Measurements from ENCODE around the gene PEX11G.

PEX11G gene

DNA sequence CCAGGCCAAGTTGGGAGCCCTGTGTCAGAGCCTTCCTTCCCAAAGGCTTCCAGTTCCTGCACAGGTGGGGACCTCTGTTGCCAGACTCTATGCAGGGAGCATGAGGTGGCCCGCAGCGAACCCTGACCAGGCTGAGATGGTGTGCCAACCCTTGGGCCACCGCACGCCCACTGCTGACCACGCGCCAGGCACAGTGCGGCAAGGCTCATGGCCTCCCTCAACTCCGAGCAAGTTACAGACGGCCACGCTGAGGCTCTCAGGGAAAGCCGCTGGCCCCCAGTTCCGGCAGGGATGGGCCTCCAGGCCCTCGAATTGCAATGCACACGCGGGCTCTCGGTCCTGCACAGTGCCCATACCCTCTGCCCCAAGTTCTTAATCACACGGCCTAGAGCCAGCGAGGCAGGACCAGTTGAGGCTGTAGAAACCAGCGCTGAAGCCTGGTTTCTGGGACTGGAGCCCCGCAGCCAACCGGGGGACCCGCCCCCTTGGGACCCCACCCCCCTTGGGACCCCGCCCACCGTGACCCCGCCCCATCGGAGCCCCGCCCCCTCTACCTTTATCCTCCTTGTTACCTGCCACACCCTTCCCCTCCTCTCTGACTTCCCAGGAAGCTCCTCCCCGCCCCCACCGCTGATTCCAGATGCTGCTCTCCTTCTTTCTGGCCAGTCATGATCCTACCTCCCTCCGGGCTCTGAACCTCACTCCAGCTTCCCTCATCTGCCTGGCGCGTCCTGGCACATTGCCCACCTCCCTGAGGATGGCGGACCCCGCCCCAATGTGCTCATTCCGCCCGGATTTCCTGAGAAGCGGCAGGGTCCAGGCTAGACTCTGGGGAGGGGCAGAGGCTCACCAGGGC lies 6.0 kb downstream of the PEX11G start:
- CTCF ChIA-PET, result no interaction called here
- H3K36me3 ChIP-seq (ENCODE audit: control insufficient read depth in 4 of 4, insufficient read depth in 4 of 4, low read length in 3 of 4), result no peaks in the 10 kb centered on the region
- WGBS (ENCODE audit: insufficient coverage), result 50% methylated on average over 27 of the region's 37 CpGs
- POLR2A ChIA-PET, result interaction anchor here (0.6 kb wide), 1 partner anchor 294 kb away, joined by 4 read pairs; no protein-coding TSS in a partner anchor
- peak overlapping the region in 2 of 7 experiments; percentile 19 to 50 for H3K4me3 ChIP-seq (ENCODE audit: control insufficient read depth in 1 of 7, extremely low read depth in 1 of 7, insufficient read depth in 4 of 7, low read depth in 2 of 7, low read length in 6 of 7)
- no peaks in the 10 kb centered on the region for H3K27me3 ChIP-seq (replicated peaks in 2 of 5; ENCODE audit: control insufficient read depth in 4 of 5, insufficient read depth in 5 of 5, low read length in 4 of 5)
- H3K4me1 ChIP-seq (ENCODE audit: control extremely low read depth in 1 of 4, control insufficient read depth in 4 of 4, insufficient read depth in 4 of 4, low read length in 3 of 4), result peaks cover 0 to 27% (median 22%) of the 10 kb centered on the region in 4 experiments
- DNase-seq, result peak in 2 of 3 donors; percentile 35 to 36
- H3K27ac ChIP-seq (ENCODE audit: insufficient read depth in 1 of 2, low read depth in 1 of 2, low read length in 2 of 2, poor library complexity in 1 of 2, severe bottlenecking in 2 of 2), result no peak overlapping the region
- no peaks in the 10 kb centered on the region for H3K9me3 ChIP-seq (ENCODE audit: control extremely low read depth in 1 of 5, control insufficient read depth in 4 of 5, insufficient read depth in 2 of 5, low read depth in 1 of 5, low read length in 4 of 5)

DNA sequence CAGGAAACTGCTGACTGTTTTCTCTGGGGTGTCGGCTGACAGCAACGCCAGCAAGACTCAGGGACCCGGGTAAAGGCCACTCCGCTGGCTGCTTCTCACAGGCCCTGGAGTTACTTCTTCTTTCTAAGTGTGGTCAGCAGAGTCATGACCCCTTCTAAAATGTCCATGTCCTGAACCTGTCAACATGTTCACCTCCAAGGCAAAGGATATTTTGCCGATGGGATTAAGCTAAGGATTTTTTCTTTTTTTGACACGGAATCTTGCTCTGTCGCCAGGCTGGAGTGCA lies 7.9 kb downstream of the PEX11G start:
- ChIA-PET POLR2A (no interaction called here), CTCF (interaction anchor here (0.6 to 1.3 kb wide), 2 partner anchors 16 to 84 kb away, joined by 3 to 6 read pairs; a partner anchor contains a TSS)
- H3K36me3 ChIP-seq (ENCODE audit: control insufficient read depth in 4 of 4, insufficient read depth in 4 of 4, low read length in 3 of 4), result no peaks in the 10 kb centered on the region
- WGBS (ENCODE audit: insufficient coverage), result 56% methylated on average over 5 of the region's 7 CpGs
- H3K4me1 ChIP-seq (ENCODE audit: control extremely low read depth in 1 of 4, control insufficient read depth in 4 of 4, insufficient read depth in 4 of 4, low read length in 3 of 4), result peaks cover 0 to 27% (median 22%) of the 10 kb centered on the region in 4 experiments
- no peaks in the 10 kb centered on the region for H3K27me3 ChIP-seq (replicated peaks in 2 of 5; ENCODE audit: control insufficient read depth in 4 of 5, insufficient read depth in 5 of 5, low read length in 4 of 5)
- no peaks in the 10 kb centered on the region for H3K9me3 ChIP-seq (ENCODE audit: control extremely low read depth in 1 of 5, control insufficient read depth in 4 of 5, insufficient read depth in 2 of 5, low read depth in 1 of 5, low read length in 4 of 5)
- H3K4me3 ChIP-seq (ENCODE audit: control insufficient read depth in 1 of 7, extremely low read depth in 1 of 7, insufficient read depth in 4 of 7, low read depth in 2 of 7, low read length in 6 of 7), result no peak overlapping the region
- DNase-seq, result peak in 1 of 3 donors; percentile 14
- no peak overlapping the region for H3K27ac ChIP-seq (ENCODE audit: insufficient read depth in 1 of 2, low read depth in 1 of 2, low read length in 2 of 2, poor library complexity in 1 of 2, severe bottlenecking in 2 of 2)

DNA sequence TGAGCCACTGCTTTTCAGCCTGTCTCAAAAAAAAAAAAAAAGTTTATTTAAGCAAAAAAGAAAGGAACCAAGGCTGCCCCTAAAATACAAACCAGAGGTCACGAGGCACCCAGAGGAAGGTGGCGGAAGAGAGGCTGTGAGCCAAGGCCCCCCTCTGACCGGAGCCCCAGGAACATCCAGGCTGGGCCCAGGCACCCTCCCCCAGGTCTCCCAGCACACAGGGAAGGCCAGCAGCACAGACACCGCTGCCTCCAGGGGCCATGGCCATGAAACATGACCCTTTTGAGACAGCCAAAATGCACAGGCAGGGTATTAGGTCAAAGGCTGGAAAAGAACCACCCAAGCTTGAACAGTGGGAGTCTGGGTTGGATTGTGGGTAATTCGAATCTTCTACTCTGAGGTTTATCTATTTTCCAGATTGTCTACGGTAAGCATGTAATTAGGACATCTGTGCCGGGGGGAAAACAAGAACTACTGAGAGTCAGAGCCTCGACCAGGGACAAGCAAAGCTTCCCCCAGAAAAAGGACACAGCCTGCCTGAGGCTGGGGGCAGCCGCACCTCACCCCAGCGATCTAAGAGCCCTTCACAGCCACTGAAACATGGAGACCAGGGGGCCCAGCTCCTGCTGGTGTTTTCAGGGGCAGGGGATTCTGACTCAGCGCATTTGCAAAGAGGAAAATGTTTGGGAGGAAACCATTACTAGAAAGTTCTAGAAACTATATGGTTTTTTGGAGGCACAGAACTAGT lies 8.4 kb downstream of the PEX11G start:
- H3K4me3 ChIP-seq (ENCODE audit: control insufficient read depth in 1 of 7, extremely low read depth in 1 of 7, insufficient read depth in 4 of 7, low read depth in 2 of 7, low read length in 6 of 7), result no peak overlapping the region
- no peaks in the 10 kb centered on the region for H3K27me3 ChIP-seq (replicated peaks in 2 of 5; ENCODE audit: control insufficient read depth in 4 of 5, insufficient read depth in 5 of 5, low read length in 4 of 5)
- H3K27ac ChIP-seq (ENCODE audit: insufficient read depth in 1 of 2, low read depth in 1 of 2, low read length in 2 of 2, poor library complexity in 1 of 2, severe bottlenecking in 2 of 2), result no peak overlapping the region
- peaks cover 0 to 3% (median 0%) of the 10 kb centered on the region in 4 experiments for H3K36me3 ChIP-seq (ENCODE audit: control insufficient read depth in 4 of 4, insufficient read depth in 4 of 4, low read length in 3 of 4)
- POLR2A ChIA-PET, result no interaction called here
- 82% methylated on average over 10 of the region's 11 CpGs for WGBS (ENCODE audit: insufficient coverage)
- H3K9me3 ChIP-seq (ENCODE audit: control extremely low read depth in 1 of 5, control insufficient read depth in 4 of 5, insufficient read depth in 2 of 5, low read depth in 1 of 5, low read length in 4 of 5), result no peaks in the 10 kb centered on the region
- peaks cover 0 to 27% (median 22%) of the 10 kb centered on the region in 4 experiments for H3K4me1 ChIP-seq (ENCODE audit: control extremely low read depth in 1 of 4, control insufficient read depth in 4 of 4, insufficient read depth in 4 of 4, low read length in 3 of 4)
- CTCF ChIA-PET, result interaction anchor here (1.3 kb wide), 1 partner anchor 17 kb away, joined by 6 read pairs; a partner anchor contains a TSS
- peak in 1 of 3 donors; percentile 6 for DNase-seq

DNA sequence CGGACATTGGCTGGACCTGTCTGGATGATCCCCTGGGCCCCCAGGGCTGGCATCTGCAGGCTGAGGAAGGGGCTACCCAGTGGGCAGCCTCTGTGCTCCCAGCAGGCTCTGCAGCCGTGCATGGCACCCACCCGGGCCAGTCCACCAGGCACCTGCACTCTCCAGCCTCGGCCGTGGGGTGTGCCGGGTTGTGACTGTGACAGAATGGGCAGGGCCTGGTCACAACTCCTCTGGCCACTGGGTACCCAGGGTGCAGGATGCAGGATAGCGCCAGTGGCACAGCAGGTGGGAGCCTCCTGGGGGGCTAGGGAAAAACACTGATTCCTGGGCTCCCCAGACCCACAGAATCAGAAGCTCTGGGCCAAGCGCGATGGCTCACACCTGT lies 10.0 kb downstream of the PEX11G start:
- POLR2A ChIA-PET, result no interaction called here
- 98% methylated on average over 9 of the region's 9 CpGs for WGBS (ENCODE audit: insufficient coverage)
- peaks cover 0 to 27% (median 22%) of the 10 kb centered on the region in 4 experiments for H3K4me1 ChIP-seq (ENCODE audit: control extremely low read depth in 1 of 4, control insufficient read depth in 4 of 4, insufficient read depth in 4 of 4, low read length in 3 of 4)
- no peak overlapping the region for H3K27ac ChIP-seq (ENCODE audit: insufficient read depth in 1 of 2, low read depth in 1 of 2, low read length in 2 of 2, poor library complexity in 1 of 2, severe bottlenecking in 2 of 2)
- H3K4me3 ChIP-seq (ENCODE audit: control insufficient read depth in 1 of 7, extremely low read depth in 1 of 7, insufficient read depth in 4 of 7, low read depth in 2 of 7, low read length in 6 of 7), result no peak overlapping the region
- CTCF ChIA-PET, result no interaction called here
- DNase-seq, result no peak
- no peaks in the 10 kb centered on the region for H3K9me3 ChIP-seq (ENCODE audit: control extremely low read depth in 1 of 5, control insufficient read depth in 4 of 5, insufficient read depth in 2 of 5, low read depth in 1 of 5, low read length in 4 of 5)
- H3K36me3 ChIP-seq (ENCODE audit: control insufficient read depth in 4 of 4, insufficient read depth in 4 of 4, low read length in 3 of 4), result peaks cover 0 to 4% (median 0%) of the 10 kb centered on the region in 4 experiments
- H3K27me3 ChIP-seq (replicated peaks in 2 of 5; ENCODE audit: control insufficient read depth in 4 of 5, insufficient read depth in 5 of 5, low read length in 4 of 5), result no peaks in the 10 kb centered on the region

DNA sequence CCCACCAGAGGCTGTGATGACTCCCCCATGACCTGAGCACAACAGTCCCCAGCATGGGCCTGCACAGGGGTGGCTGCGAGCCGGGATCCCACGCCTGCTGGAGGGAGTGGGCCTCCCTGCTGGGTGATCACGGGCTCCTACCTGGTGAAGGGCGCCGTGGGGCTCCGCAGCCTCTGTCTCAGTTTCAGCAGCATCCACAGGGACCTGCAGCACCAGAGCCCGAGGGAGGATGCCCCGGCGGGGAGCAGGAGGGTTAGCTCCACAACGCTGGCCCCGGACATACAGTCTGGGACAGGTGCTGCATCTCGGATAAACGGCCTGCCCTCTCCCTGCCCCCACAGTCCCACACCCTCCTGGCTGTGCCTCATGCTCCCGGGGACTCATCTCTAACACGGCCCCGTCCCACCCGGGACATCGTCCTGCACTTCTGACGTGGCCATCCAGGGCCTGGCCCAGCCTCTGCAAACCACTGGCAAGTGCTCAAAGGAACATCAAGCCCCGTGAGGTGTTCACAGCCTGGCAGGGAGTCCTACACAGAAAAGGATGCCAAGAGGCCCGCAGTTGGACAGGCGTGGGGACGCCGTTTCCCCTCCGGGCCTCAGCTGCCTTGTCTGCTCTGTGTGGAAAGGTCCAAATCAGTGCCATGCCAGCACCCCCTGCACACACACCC lies 10.5 kb downstream of the PEX11G start:
- H3K27me3 ChIP-seq (replicated peaks in 2 of 5; ENCODE audit: control insufficient read depth in 4 of 5, insufficient read depth in 5 of 5, low read length in 4 of 5), result no peaks in the 10 kb centered on the region
- 94% methylated on average over 22 of the region's 26 CpGs for WGBS (ENCODE audit: insufficient coverage)
- POLR2A ChIA-PET, result no interaction called here
- no peak for DNase-seq
- CTCF ChIA-PET, result no interaction called here
- H3K36me3 ChIP-seq (ENCODE audit: control insufficient read depth in 4 of 4, insufficient read depth in 4 of 4, low read length in 3 of 4), result peaks cover 0 to 4% (median 0%) of the 10 kb centered on the region in 4 experiments
- H3K9me3 ChIP-seq (ENCODE audit: control extremely low read depth in 1 of 5, control insufficient read depth in 4 of 5, insufficient read depth in 2 of 5, low read depth in 1 of 5, low read length in 4 of 5), result no peaks in the 10 kb centered on the region
- no peak overlapping the region for H3K27ac ChIP-seq (ENCODE audit: insufficient read depth in 1 of 2, low read depth in 1 of 2, low read length in 2 of 2, poor library complexity in 1 of 2, severe bottlenecking in 2 of 2)
- peaks cover 0 to 22% (median 19%) of the 10 kb centered on the region in 4 experiments for H3K4me1 ChIP-seq (ENCODE audit: control extremely low read depth in 1 of 4, control insufficient read depth in 4 of 4, insufficient read depth in 4 of 4, low read length in 3 of 4)
- H3K4me3 ChIP-seq (ENCODE audit: control insufficient read depth in 1 of 7, extremely low read depth in 1 of 7, insufficient read depth in 4 of 7, low read depth in 2 of 7, low read length in 6 of 7), result no peak overlapping the region

DNA sequence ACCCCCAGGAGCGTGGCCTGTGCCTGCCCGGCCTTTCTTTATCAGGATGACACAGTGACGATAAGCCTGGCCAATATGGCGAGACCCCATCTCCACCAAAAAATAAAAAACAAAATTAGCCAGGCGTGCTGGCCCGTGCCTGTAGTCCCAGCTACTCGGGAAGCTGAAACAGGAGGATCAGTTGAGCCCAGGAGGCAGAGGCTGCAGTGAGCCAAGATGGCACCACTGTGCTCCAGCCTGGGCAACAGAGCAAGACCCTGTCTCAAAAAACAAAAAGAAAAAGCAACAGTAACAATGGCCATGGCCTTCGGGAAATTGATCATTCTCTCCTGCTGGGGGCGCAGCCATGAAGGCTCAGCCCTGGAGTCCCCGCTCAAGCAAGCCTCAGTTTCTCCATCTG lies 11.1 kb downstream of the PEX11G start:
- Histone ChIP-seq H3K27ac (ENCODE audit: insufficient read depth in 1 of 2, low read depth in 1 of 2, low read length in 2 of 2, poor library complexity in 1 of 2, severe bottlenecking in 2 of 2) (no peak overlapping the region), H3K27me3 (replicated peaks in 2 of 5; ENCODE audit: control insufficient read depth in 4 of 5, insufficient read depth in 5 of 5, low read length in 4 of 5) (no peaks in the 10 kb centered on the region), H3K4me3 (ENCODE audit: control insufficient read depth in 1 of 7, extremely low read depth in 1 of 7, insufficient read depth in 4 of 7, low read depth in 2 of 7, low read length in 6 of 7) (no peak overlapping the region), H3K4me1 (ENCODE audit: control extremely low read depth in 1 of 4, control insufficient read depth in 4 of 4, insufficient read depth in 4 of 4, low read length in 3 of 4) (peaks cover 0 to 18% (median 15%) of the 10 kb centered on the region in 4 experiments), H3K36me3 (ENCODE audit: control insufficient read depth in 4 of 4, insufficient read depth in 4 of 4, low read length in 3 of 4) (peaks cover 0 to 4% (median 0%) of the 10 kb centered on the region in 4 experiments), H3K9me3 (ENCODE audit: control extremely low read depth in 1 of 5, control insufficient read depth in 4 of 5, insufficient read depth in 2 of 5, low read depth in 1 of 5, low read length in 4 of 5) (no peaks in the 10 kb centered on the region)
- no peak for DNase-seq
- ChIA-PET POLR2A (no interaction called here), CTCF (no interaction called here)
- WGBS (ENCODE audit: insufficient coverage), result 97% methylated on average over 8 of the region's 10 CpGs

All from common myeloid progenitor, CD34-positive (primary cell).